ENCODE data around the gene THSD7A.

THSD7A gene, protein sequence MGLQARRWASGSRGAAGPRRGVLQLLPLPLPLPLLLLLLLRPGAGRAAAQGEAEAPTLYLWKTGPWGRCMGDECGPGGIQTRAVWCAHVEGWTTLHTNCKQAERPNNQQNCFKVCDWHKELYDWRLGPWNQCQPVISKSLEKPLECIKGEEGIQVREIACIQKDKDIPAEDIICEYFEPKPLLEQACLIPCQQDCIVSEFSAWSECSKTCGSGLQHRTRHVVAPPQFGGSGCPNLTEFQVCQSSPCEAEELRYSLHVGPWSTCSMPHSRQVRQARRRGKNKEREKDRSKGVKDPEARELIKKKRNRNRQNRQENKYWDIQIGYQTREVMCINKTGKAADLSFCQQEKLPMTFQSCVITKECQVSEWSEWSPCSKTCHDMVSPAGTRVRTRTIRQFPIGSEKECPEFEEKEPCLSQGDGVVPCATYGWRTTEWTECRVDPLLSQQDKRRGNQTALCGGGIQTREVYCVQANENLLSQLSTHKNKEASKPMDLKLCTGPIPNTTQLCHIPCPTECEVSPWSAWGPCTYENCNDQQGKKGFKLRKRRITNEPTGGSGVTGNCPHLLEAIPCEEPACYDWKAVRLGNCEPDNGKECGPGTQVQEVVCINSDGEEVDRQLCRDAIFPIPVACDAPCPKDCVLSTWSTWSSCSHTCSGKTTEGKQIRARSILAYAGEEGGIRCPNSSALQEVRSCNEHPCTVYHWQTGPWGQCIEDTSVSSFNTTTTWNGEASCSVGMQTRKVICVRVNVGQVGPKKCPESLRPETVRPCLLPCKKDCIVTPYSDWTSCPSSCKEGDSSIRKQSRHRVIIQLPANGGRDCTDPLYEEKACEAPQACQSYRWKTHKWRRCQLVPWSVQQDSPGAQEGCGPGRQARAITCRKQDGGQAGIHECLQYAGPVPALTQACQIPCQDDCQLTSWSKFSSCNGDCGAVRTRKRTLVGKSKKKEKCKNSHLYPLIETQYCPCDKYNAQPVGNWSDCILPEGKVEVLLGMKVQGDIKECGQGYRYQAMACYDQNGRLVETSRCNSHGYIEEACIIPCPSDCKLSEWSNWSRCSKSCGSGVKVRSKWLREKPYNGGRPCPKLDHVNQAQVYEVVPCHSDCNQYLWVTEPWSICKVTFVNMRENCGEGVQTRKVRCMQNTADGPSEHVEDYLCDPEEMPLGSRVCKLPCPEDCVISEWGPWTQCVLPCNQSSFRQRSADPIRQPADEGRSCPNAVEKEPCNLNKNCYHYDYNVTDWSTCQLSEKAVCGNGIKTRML (N-terminal part only)

DNA sequence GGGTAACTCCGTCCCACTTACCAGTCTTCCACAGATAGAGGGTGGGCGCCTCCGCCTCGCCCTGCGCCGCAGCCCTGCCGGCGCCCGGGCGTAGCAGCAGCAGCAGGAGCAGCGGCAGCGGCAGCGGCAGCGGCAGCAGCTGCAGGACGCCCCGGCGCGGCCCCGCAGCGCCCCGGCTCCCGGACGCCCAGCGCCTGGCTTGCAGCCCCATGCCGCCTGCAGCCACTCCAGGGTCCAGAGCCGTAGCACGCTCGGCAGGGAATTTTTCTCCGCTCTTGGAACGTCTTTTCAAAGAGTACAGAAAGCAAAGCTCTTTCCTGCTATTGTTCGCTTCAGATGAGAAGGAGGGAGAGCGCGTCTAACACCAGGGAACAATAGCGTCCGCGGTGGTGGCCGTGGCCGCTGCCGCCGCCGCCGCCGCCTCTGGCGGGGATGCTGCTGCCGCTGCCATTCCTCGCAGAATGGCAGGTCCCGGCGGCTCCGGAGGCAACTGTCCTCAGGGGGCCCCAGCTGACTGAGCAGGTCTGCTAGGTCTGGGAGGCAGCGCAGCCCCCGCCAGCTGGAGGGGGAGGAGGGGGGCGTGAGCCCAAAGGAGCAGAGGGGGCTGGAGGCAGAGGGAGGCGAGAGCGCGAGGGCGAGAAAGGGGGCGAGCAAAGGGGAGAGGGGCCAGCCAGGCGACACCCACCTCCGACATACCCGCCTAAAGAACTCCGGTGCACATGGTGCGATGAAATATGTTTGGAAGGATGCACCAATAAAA, at the start of gene THSD7A:
Gene THSD7A, minus strand, starts transcription at position 463 of the 760 bp plus-strand sequence. Its CDS starts 252 bp downstream, at position 211.
- DNase-seq (ENCODE audit: low read depth in 2 of 2), result no peak

DNA sequence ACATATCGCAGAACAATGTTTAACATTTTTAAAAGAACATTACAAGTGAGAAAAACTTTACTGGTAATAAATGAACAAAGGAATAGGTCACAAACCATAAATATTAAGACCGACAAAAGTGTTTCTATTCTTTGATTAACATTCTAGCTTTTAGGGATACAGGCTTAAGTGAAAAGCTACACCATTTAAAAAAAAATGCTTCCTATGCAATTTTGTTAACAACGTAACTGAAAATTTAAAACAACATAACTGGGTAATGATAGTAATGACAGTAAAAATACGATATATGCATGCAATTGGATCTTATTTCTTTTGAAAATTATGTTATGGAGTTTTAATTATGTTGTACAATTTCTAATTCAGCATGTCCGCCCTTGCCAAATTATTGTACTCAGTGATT, 49.7 kb upstream of the THSD7A start:
- no peak for DNase-seq (ENCODE audit: low read depth in 2 of 2)

DNA sequence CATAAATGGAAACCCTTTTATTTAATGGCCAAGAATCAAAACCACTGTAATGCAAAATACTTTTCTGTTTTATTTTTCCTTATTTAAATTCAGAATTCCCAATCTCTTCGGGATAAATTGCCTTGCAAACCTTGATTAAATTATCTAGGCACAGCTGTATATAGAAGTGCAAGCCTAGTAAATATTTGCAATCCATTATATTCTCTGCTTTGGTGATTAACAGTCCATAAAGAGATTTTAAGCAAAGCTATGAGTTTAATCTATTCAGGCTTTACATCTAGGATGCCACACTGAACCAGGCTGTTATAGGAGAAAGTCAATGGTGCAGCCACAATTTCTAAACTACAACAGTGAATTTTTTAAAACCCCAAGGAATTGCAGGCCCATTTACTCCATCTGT, 43.6 kb upstream of the THSD7A start:
- DNase-seq (ENCODE audit: low read depth in 2 of 2), result no peak

DNA sequence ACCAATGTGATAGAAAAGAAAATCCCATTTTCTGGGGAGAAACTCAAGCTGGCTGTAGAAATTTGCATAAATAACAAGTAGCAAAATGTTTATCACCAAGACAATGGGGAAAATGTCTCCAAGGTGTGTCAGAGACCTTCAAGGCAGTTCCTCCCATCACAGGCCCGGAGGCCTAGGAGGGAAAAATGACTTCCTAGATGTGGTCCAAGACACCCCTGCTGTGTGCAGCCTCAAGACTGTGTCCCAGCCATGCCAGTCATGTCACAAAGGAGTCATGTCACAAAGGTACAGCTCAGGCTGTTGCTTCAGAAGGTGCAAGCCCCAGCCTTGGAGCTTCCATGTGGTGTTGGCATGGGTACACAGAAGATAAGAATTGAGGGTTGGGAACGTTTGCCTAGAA, 33.7 kb upstream of the THSD7A start:
- DNase-seq (ENCODE audit: low read depth in 2 of 2), result no peak

DNA sequence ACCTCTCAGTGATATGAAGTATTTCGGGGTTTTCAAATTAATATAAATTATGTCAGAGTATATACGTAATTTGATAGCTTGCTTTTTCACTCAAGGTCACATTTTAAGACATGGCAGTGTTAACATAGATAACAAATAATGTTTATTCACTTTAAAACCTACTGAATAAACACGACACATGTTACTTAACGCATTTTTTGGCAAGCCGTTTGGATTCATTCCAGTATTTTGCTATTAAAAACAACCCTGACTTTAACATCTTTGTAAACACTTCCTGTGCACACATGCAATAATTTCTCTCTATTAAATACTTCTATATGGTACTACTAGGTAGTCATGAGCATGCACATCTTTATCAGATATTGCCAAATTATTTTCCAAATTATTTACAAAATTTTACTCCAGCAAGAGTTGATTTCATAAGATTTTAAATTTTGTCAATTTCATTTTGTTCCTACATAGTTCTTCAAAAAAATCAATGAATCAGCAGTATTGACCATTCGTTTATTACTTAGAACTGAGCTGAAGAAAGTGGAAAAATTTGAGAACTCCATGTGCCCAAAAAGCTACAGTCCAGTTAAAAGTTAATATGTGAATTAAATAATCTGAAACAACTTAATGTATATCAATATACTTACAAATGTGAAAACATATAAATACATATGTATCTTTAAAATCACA, 26.8 kb upstream of the THSD7A start:
- DNase-seq (ENCODE audit: low read depth in 2 of 2), result no peak

DNA sequence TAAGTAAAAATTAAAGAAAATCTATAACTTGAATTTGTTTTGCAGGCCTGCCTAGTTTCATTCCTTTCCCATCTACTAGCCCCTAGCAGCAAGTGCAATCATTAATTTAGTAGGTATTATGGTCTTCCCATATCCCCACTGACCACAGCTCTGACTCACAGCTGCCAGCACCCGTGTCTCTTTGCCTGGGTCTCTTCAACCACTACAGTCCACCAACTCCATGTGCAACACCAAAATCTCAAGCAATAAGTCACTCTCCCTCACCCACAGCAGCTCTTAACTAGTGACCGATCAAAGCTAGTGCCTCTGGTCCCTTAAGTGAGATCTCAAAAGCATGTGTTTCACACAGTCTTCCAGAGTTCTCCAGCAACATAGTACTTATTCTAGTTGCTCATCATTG, 26.0 kb upstream of the THSD7A start:
- DNase-seq (ENCODE audit: low read depth in 2 of 2), result no peak

DNA sequence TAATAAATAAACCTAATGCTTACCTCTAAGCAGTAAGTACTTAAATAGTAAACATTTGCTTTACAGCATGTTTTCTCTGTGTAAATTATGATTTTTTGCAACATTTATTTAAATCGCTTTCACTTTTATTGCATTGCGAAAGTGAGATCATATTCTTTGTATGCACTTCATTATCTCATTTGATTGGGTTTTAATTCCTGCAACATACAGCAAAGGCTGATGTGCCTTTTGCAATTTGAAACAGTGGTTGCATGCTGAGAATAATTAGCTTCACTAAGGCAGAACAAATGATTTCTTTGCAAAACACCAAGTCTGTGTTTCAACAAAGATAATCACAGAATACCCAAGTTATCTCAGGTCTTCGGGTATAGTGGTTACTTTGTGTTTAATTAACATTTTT, 16.3 kb upstream of the THSD7A start:
- DNase-seq (ENCODE audit: low read depth in 2 of 2), result no peak

DNA sequence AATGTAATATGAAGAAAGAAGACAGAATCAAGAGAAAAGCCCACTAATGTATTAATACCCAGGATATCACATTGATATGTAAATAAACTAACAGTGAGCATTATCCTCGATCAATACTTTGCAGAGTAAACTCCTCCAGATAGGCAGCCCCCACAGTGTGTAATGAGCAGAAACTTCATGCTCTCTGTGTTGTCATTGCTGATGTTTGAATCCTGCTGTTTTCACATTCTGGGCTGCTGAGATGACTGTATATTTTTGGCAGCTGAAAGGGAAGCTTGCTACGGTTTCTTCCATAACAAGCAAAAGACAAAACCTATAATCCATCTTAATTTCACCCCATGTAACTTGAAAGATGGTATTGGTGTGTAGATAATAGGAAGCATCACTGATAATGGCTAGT, 15.3 kb upstream of the THSD7A start:
- DNase-seq (ENCODE audit: low read depth in 2 of 2), result no peak

DNA sequence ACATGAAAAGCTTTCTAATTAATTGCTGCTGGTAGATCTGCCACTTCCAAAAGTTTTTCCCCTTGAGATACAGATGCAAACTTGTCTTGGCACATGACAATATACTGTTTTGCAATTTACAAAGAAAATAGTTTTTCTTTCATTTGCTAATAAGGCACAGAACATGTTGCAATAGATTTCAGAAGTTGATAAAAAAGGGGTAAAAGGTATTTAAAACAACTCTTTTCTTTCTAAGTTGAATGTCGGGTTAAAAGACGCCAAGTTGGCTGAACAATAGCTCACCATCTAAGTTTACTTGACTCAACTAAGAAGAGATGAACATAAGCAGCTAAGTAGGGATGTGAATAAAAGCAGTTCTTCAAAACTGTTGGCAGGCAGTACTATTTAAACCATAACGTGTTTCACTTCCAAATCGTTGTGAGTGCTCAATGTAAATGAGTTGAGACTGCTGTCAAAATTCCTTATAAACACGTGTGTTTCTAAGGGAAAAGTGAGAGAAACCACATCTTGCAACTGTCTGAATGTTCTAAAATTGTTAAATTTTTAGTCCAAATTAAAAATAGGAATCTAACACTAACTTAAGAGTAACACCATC, 14.5 kb upstream of the THSD7A start:
- DNase-seq (ENCODE audit: low read depth in 2 of 2), result no peak

DNA sequence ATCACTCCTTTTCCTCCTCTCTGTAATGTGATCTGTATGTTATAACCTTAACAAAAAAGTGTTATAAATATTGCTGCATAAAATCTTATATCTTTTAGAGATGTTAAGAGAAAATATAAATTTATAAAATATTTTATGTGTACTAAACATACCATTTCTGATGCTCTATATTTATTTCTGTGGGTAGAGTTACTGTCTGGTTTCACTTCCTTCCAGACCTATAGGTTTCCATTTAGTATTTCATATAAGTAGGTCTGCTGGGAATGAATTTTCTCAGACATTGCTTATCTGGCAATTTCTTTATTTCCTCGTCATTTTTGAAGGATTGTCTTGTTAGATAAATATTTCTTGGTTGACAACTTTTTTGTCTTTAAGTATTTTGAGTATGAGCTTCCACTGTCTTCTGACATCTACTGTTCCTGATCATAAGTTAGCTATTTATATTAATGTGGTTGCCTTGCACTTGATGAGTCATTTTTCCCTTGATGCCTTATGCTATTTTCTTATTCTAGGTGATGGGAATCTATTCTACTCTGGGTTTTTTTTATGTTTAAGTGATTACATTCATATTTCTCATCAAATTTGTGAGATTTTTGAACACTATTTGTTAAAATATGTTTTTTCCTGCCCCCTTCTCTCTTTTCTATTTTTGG, 11.2 kb upstream of the THSD7A start:
- DNase-seq (ENCODE audit: low read depth in 2 of 2), result no peak

DNA sequence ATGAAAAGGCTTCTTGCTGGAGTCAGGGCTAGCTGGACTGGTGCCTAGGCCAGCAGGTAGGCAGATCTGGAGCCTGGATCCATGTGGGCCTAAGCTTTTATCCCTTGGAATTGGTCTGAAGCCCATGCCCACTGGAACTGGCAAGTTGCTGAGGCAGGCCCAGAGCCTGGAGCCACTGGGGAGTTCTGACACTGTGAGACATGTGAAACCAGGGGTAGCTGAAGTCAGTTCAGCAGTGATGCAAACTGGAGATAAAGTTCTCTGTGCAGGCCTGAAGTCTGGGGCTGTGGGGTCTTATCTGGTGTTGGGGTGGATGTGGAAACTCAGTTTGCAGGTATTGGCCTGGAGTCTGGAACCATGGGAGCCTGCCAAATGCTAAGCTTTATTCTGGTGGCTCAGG, 9.7 kb upstream of the THSD7A start:
- no peak for DNase-seq (ENCODE audit: low read depth in 2 of 2)

DNA sequence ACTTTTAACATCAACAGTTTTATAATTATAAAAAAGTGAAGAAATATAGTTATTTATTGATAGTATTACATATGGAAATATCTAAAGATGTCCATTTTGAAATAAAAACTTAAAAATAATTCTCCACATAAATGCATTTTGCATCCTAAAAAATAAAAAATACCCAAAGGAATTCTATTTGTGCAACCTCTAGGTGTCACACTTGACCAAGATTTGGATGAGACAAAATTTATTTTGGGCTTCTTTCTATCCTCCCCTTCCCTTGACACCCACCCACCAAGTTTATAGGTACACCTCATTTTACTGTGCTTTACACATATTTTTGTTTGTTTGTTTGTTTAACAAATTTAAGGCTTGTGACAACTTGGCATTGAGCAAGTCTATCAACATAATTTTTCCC, 3.3 kb upstream of the THSD7A start:
- DNase-seq (ENCODE audit: low read depth in 2 of 2), result no peak

DNA sequence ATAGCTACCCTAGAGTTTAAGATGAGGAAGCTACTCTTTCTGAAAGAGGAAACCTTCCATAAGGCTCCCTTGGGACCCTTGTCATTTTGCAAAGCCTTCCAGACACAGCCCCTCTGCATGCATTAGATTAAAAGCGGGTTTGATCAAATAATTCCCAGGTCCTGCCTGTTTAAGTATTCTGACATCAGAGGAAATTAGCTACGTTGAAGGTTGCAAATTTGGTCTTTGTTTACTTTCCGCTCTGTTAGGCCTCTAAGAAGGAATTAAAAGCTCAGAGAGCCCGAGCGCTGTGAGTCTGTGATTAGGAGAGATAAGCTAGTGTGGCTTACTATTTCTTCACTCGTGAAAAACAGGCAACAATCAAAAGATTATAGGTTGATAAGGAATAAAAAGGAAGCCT, 1.4 kb upstream of the THSD7A start:
- DNase-seq (ENCODE audit: low read depth in 2 of 2), result no peak

DNA sequence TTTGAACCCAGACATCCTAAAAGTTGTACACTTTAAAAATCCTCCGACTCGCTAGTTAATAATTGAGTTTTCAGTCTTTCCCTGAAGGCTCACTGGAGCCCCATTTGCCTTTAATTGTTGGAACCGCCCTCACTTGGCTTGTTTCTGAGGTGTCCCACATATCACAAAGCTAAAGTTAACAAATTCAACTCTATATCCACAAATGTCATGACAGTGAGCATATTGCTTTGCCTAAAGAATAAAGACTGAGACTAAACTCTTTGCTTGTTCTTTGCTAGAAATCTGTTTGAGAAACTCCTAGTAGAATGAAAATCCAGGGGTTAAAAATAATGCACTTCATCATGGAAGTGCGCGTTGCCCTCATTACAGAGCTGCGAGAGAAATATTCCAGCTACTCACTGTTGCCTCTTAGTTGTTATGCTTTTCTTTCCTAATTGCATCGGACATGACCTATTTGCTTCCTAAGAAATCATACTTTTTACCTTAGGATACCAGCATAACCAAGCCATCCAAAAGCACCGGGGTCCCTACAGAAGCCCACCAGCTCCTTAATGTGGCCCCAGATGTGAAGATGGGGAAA, 752 bp downstream of the THSD7A start:
- DNase-seq (ENCODE audit: low read depth in 2 of 2), result no peak

DNA sequence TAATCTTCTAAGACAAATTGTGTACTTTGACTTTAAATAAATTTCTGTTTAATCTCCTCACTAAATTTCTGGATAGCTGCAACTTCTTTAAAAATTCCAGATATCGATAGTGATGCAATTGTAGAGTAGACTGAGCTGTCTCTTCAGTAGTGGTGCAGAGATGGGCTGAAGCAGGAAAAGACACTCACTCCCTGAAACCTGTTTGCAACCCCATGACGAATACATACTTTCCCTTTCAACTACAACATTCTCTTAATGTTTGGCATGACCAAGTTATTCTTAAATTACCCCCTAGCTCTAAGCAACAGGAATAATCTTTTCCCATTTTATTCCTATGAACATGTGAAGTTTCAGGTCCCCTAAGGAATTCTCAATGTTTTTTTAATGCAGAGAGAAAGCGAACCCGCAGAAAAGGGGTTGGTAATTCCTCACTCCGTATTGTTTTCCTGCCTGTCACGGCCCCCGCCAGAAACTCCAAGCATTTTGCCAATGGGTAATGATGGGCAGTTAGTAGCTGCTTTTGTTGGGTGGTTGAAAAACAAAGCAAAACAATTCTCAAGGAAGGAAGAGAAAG, 1.3 kb downstream of the THSD7A start:
- no peak for DNase-seq (ENCODE audit: low read depth in 2 of 2)

DNA sequence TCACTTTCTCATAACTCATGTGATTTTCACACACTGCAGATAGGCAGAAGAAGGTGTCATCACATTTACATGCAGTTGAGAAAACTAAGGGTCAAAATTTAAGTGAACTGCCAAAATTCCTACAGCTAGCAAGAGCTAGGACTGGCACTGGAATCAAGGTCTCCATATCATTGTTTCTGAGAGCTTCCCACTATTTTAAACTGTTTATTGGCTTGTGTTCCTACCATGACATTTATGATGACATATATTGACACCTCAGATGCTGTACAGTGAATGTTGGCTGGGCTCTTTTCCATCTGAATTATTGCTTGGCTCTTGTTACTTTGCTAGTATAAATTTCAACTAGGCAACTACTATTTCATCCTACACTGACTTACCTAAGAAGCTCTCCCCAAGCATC, 2.0 kb downstream of the THSD7A start:
- no peak for DNase-seq (ENCODE audit: low read depth in 2 of 2)

DNA sequence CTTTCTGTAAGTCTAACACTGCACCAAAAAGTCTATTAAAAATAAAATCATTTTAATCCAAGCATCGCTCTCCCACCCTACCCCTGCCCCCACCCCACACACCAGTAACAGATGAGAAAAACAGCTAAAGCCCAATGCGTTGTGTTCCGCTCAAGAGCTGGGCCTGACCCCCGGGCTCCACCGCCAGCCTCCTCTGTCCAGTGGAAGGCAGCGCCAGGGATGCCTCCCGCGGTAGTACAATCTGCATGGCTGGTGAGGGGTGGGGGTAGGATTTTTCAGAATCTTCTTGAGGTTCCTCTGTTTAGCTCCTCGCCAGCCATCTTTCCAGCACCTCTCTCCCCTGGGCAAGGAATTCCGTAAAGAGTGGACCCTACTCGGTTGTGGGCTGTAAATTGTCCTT, 12.1 kb downstream of the THSD7A start:
- no peak for DNase-seq (ENCODE audit: low read depth in 2 of 2)

DNA sequence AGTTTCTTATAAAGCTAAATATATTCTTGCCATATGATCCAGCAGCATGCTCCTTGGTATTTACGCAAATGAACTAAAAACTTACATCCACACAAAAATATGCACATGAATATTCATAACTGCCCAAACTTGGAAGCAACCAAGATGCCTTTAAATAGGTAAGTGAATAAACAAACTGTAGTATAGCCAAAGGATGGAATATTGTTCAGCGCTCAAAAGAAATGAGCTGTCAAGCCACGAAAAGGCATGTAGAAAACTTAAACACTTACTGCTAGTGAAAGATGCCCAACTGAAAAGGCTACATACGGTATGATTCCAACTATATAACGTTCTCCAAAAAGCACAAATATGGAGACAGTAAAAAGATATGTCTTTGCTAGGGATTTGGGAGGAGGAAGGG, 12.7 kb downstream of the THSD7A start:
- no peak for DNase-seq (ENCODE audit: low read depth in 2 of 2)

DNA sequence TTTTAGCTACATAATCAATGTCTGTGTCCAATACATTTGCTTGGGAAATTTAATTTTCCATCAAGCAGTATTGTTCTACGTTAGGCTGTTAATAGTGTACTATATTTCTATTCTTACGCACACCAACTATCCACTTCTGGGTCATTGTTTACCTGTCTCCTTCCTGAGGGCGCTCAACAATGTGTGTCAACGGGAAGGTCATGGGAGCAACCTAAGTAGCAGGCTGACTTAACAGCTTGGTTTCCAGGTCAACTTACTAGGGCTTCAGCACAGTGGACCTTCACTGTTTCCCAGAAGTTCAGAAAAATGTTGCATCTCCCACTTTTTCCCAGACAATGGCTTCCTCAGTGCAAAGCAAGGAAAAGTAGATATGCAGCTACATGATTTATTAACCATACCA, 13.7 kb downstream of the THSD7A start:
- no peak for DNase-seq (ENCODE audit: low read depth in 2 of 2)

Data from stimulated activated CD8-positive, alpha-beta memory T cell treated with anti-CD3 and anti-CD28 coated beads, Interleukin-7, amount 100 ng/mL, for 4 hours (primary cell).